GM12878 (cell line): ENCODE data around the gene NR1D1.

Experiments
- ASH2L ChIP-seq: fragments of 300-600, 200-600 bp; sonication (generic); IDR thresholded peaks from 2 replicates; pipeline ENCODE4 v1.6.1; 2017; ENCODE audit warnings: low read depth, mild to moderate bottlenecking, borderline replicate concordance
- CREB1 ChIP-seq: IDR thresholded peaks from 2 replicates; pipeline ENCODE4 v1.6.1; 2012; ENCODE audit warnings: low read depth, mild to moderate bottlenecking, inconsistent platforms
- EP300 ChIP-seq, 2 experiments: fragments of 150-350 bp in 1 of 2; IDR thresholded peaks; 2 replicates each; pipeline ENCODE4 v1.6.1; 2011 to 2012; ENCODE audit warnings: low read depth in 2 of 2, low read length in 2 of 2, borderline replicate concordance in 1 of 2, improper control_type of control experiment in 1 of 2, inconsistent platforms in 1 of 2; ENCODE audit not compliant: control insufficient read depth in 1 of 2
- MEF2A ChIP-seq: IDR thresholded peaks from 2 replicates; pipeline ENCODE4 v1.6.1; 2011; ENCODE audit warnings: low read depth, mild to moderate bottlenecking, low read length, moderate library complexity; ENCODE audit not compliant: insufficient read depth
- NFIC ChIP-seq: IDR thresholded peaks from 2 replicates; pipeline ENCODE4 v1.6.1; 2012; ENCODE audit warnings: low read depth, mild to moderate bottlenecking, inconsistent platforms, low read length, moderate library complexity
- POLR2A ChIP-seq: IDR thresholded peaks from 2 replicates; pipeline ENCODE4 v1.6.1; 2011; ENCODE audit warnings: low read depth, mild to moderate bottlenecking, low read length
- POLR2AphosphoS2 ChIP-seq: IDR thresholded peaks from 2 replicates; pipeline ENCODE4 v1.6.1; 2011; ENCODE audit warnings: low read depth, mild to moderate bottlenecking, low read length, improper control_type of control experiment, moderate library complexity
- USF2 ChIP-seq: IDR thresholded peaks from 2 replicates; pipeline ENCODE4 v1.6.1; 2011; ENCODE audit warnings: low read depth, low read length, improper control_type of control experiment, borderline replicate concordance
- WRNIP1 ChIP-seq: IDR thresholded peaks from 2 replicates; pipeline ENCODE4 v1.6.1; 2011; ENCODE audit warnings: low read depth, low read length, improper control_type of control experiment, borderline replicate concordance
- TF ChIP-seq, protein P1 (sequence below): IDR thresholded peaks from 2 replicates; pipeline ENCODE4 v1.6.1; 2012; ENCODE audit warnings: improper control_type of control experiment, low read depth, low read length; ENCODE audit not compliant: insufficient replicate concordance
- TF ChIP-seq, protein P2 (sequence below), 3 experiments: IDR thresholded peaks in 2 of 3; conservative IDR thresholded peaks in 1 of 3; 2 replicates each; pipeline ENCODE4 v1.5.1; 2011; ENCODE audit warnings: low read depth in 3 of 3, low read length in 3 of 3, mild to moderate bottlenecking in 3 of 3, control low read depth in 2 of 3, moderate library complexity in 2 of 3, inconsistent platforms in 1 of 3, mixed read lengths in 1 of 3; ENCODE audit not compliant: control insufficient read depth in 2 of 3, insufficient read depth in 1 of 3; ENCODE audit errors: extremely low read depth in 1 of 3

DNA sequence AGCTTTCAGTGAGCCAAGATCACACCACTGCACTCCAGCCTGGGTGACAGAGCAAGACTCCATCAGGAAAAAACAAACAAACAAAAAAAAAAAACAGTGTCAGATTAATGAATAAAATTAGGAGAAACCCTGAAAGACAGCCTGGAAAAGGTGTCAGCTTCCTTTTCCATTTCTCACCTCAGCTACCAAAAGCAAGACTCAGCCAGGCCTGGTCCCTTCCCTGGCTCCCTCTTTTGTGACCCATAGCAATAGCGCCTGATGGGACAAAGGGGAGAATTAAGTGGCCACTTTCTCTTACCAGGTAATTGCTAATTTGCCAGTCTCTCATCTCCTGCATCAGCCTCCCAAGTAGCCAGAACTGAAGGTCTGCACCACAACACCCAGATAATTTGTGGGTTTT is 41.5 kb downstream of the NR1D1 start:
- TF ChIP-seq, protein P1, sequence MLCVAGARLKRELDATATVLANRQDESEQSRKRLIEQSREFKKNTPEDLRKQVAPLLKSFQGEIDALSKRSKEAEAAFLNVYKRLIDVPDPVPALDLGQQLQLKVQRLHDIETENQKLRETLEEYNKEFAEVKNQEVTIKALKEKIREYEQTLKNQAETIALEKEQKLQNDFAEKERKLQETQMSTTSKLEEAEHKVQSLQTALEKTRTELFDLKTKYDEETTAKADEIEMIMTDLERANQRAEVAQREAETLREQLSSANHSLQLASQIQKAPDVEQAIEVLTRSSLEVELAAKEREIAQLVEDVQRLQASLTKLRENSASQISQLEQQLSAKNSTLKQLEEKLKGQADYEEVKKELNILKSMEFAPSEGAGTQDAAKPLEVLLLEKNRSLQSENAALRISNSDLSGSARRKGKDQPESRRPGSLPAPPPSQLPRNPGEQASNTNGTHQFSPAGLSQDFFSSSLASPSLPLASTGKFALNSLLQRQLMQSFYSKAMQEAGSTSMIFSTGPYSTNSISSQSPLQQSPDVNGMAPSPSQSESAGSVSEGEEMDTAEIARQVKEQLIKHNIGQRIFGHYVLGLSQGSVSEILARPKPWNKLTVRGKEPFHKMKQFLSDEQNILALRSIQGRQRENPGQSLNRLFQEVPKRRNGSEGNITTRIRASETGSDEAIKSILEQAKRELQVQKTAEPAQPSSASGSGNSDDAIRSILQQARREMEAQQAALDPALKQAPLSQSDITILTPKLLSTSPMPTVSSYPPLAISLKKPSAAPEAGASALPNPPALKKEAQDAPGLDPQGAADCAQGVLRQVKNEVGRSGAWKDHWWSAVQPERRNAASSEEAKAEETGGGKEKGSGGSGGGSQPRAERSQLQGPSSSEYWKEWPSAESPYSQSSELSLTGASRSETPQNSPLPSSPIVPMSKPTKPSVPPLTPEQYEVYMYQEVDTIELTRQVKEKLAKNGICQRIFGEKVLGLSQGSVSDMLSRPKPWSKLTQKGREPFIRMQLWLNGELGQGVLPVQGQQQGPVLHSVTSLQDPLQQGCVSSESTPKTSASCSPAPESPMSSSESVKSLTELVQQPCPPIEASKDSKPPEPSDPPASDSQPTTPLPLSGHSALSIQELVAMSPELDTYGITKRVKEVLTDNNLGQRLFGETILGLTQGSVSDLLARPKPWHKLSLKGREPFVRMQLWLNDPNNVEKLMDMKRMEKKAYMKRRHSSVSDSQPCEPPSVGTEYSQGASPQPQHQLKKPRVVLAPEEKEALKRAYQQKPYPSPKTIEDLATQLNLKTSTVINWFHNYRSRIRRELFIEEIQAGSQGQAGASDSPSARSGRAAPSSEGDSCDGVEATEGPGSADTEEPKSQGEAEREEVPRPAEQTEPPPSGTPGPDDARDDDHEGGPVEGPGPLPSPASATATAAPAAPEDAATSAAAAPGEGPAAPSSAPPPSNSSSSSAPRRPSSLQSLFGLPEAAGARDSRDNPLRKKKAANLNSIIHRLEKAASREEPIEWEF, result no peak
- TF ChIP-seq USF2, result no peak
- TF ChIP-seq NFIC, result no peak
- no peak for TF ChIP-seq ASH2L
- TF ChIP-seq POLR2A, result no peak
- TF ChIP-seq MEF2A, result no peak
- TF ChIP-seq WRNIP1, result no peak
- TF ChIP-seq EP300 (IDR thresholded peaks at IDR 0.05; ENCODE audit: borderline replicate concordance in 1 of 2, control insufficient read depth in 1 of 2, low read depth in 2 of 2, low read length in 2 of 2), result no peak
- TF ChIP-seq POLR2AphosphoS2, result no peak
- TF ChIP-seq CREB1, result no peak
- TF ChIP-seq, protein P2, sequence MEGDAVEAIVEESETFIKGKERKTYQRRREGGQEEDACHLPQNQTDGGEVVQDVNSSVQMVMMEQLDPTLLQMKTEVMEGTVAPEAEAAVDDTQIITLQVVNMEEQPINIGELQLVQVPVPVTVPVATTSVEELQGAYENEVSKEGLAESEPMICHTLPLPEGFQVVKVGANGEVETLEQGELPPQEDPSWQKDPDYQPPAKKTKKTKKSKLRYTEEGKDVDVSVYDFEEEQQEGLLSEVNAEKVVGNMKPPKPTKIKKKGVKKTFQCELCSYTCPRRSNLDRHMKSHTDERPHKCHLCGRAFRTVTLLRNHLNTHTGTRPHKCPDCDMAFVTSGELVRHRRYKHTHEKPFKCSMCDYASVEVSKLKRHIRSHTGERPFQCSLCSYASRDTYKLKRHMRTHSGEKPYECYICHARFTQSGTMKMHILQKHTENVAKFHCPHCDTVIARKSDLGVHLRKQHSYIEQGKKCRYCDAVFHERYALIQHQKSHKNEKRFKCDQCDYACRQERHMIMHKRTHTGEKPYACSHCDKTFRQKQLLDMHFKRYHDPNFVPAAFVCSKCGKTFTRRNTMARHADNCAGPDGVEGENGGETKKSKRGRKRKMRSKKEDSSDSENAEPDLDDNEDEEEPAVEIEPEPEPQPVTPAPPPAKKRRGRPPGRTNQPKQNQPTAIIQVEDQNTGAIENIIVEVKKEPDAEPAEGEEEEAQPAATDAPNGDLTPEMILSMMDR (IDR thresholded peaks at IDR 0.05 in 2 of 3, conservative IDR thresholded peaks at IDR 0.05 in 1 of 3; ENCODE audit: control insufficient read depth in 2 of 3, extremely low read depth in 1 of 3, insufficient read depth in 1 of 3, low read depth in 3 of 3, low read length in 3 of 3), result no peak
